ENCODE results near the gene RAPSN.
A peak's percentile ranks its signal among the peaks of the same experiment; 100 is the strongest.

The RAPSN gene

DNA sequence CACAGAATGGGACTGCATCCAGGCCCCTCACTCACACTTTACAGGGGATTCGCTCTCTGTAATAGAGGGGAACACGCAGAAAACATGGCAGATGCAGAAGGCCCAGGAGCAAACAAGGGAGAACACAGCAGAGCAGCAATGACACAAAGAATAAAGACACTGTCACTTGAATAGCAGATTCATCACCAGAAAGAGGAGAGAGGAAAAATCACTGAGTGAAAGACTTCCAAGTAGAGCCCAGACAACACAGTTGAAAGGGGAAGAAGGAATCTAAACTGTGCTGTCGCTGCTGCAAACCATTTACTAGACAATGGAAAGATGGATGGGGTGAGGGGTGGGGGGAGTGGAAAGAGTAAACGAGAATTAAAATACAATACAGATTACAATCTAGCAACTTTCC lies 28.8 kb upstream of the RAPSN start:
- TF ChIP-seq, protein P1, sequence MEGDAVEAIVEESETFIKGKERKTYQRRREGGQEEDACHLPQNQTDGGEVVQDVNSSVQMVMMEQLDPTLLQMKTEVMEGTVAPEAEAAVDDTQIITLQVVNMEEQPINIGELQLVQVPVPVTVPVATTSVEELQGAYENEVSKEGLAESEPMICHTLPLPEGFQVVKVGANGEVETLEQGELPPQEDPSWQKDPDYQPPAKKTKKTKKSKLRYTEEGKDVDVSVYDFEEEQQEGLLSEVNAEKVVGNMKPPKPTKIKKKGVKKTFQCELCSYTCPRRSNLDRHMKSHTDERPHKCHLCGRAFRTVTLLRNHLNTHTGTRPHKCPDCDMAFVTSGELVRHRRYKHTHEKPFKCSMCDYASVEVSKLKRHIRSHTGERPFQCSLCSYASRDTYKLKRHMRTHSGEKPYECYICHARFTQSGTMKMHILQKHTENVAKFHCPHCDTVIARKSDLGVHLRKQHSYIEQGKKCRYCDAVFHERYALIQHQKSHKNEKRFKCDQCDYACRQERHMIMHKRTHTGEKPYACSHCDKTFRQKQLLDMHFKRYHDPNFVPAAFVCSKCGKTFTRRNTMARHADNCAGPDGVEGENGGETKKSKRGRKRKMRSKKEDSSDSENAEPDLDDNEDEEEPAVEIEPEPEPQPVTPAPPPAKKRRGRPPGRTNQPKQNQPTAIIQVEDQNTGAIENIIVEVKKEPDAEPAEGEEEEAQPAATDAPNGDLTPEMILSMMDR (conservative IDR thresholded peaks at IDR 0.05) = no peak
- H3K27ac ChIP-seq = no peak overlapping the region

DNA sequence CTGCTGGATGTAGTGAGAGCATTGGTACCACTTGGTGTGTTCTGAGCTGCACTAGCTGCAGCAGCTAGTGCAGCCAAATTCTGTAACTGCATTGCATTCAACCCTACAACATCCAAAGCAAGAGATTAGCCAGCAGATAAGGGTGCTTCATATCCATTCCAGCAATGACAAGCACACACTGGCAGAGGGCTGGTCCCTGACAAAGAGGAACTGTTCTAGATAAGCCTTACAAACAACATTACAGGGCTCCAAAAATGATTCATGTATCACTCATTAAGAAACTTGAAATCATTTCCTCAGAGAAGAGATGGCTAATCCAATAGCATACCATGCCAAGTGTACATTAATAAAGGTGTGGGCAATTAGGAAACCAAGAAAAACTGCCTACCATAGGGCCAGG lies 28.4 kb upstream of the RAPSN start:
- TF ChIP-seq, protein P1 (conservative IDR thresholded peaks at IDR 0.05) = no peak
- H3K27ac ChIP-seq = no peak overlapping the region

DNA sequence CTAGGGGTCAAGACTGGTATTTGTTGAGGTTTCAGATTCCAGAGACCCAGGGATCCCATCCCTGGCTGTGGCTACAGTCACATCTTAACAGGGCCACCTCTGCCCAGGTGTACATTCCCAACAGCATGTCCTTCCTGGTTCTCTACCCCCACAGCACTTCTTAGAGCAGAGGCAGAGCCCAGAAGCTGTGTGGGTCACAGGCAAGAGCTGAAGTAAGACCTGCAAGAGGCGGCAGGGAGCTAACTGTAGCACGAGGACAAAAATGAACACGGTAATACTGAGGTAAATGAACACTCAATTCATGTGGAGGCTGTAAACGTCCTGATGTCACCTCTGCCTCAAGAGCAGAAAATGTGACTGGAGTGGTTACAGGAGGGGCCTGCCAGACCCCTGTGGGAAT lies 21.7 kb upstream of the RAPSN start:
- TF ChIP-seq, protein P1 (conservative IDR thresholded peaks at IDR 0.05) = no peak
- no peak overlapping the region for H3K27ac ChIP-seq

DNA sequence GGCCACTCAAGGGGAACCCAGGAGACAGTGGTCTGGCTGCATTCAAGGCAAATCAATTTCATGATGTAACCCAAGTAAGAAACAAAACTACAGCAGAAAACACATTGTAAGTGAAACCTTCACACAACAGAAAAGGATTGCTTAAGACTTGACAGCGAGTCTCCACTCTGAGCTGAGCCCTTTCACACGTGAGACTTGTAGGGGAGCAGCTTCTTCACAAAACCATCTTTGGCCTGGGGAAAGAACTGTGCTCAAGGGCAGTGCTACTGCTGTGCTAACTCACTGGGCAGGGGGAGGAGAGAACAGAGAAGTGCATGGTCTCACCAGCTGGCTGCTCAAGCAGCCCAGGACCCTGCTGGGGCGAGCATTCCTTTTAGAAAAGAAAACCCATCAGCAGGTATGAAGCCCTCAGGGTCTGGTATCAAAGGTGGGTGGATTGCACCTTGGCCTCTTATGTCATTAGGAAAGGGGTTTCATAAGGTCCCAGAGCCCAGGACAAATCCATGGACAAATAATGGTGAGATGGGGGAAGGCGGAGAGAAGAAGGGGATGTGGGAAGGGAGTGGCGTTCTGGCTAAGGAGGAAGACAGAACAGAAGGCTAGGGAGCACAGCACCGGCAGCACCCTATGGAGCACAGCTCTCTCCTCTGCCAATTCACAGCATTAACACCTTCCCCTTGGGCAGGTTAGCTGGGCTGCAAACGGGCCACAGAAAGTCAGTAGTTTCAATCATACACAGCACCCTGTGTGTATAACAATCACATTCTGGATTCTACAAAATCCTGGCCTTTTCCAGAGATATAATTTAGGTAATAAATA lies 20.6 kb upstream of the RAPSN start:
- H3K27ac ChIP-seq = no peak overlapping the region
- TF ChIP-seq, protein P1 (conservative IDR thresholded peaks at IDR 0.05) = no peak

DNA sequence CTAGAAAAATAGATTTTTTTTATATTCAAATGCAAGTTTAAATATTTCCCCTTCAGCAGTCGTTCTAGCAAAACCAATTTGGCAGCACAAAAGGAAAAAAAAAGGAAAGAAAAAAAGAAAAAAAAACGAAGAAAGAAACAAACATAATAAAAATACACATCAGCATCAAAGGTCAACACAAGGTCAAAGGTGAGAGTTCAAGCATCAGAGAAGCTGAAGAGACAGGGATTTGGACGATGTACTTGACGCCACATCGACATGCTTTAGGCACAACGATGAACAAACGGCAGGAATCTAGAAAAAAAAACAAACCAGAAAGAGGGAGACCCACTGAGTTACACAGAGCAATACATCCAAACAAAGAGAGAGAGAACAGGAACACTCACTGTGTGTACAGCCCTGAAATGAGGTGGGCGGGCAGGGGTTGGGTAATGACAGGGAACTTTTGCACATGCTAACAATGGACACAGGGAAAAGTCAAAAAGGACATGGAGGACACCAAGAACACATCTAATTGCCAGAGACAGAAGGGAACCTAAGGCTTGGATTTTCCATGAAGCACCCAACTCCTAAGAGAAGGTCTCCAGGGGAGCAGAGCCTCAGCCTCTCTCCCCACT lies 19.8 kb upstream of the RAPSN start:
- H3K27ac ChIP-seq = no peak overlapping the region
- TF ChIP-seq, protein P1 (conservative IDR thresholded peaks at IDR 0.05) = no peak

DNA sequence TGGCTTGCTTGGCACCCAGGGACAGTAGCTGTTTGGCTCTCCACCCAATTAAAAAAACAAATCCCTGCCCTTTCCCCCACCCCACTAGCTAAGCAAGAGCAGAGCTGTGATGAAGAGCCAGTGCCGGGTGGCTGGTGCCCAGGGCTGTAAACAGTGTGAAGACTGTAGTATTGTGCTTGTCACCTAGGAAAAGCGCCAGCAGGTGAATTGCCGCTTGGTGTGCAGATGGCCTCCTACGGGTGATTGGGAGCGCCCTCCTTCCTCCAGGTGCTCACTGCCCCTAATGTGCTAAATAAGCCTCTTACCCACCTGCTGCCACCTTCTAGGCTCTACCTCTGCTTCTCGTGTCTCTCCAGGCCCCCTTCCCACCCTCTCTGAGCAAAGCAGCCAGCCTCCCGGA lies 18.4 kb upstream of the RAPSN start:
- H3K27ac ChIP-seq = 0 out of 2 replicates have a peak overlapping the region, but pooled peaks have one; percentile 3
- TF ChIP-seq, protein P1 (conservative IDR thresholded peaks at IDR 0.05) = no peak

DNA sequence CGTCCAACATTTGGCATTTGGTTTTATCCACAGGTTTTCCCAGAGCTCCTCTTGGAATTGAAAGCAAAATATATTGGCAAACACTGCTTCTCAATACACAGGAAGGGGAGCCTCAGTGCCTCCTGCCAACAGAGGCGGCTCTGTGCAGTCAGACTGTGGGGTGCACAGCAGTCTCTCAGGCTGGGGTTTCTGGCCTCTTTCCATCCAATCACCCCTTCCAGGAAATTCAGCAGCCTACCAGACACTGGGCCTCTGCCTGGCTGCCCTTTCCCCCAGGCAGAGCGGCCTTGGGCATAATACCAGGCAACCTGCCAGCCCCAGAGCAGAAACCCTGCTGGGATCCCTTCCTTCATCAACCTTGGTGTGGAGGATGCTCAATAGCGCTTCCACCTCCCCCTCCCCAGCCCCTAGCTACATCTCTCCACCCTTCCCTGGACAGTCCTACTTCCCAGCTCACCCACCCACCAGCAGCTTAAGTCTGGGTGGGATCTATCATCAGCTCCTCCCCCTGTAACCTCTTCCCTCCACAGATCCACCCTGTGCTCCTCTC lies 17.8 kb upstream of the RAPSN start:
- H3K27ac ChIP-seq = 0 out of 2 replicates have a peak overlapping the region, but pooled peaks have one; percentile 3
- TF ChIP-seq, protein P1 (conservative IDR thresholded peaks at IDR 0.05) = no peak

All from VCaP (cell line).